GM19025 (cell line): ENCODE results near the gene FPR1.
"Not testable (repeated sequence)": the region's sequence is repeated elsewhere in the genome, so short reads cannot be mapped to it uniquely, and the experiment has no call there.

Experiments used
- ATAC-seq: cut with Tn5 transposase; IDR thresholded peaks from one replicate; pipeline ENCODE4 v1.9.1; 2021; ENCODE audit warnings: mild to moderate bottlenecking, low read depth, moderate library complexity; ENCODE audit not compliant: unreplicated experiment

FPR1 gene

GRCh38 chr19:51739466-51740213 is 12.0 kb downstream of the FPR1 start:
- ATAC-seq = no peak

DNA sequence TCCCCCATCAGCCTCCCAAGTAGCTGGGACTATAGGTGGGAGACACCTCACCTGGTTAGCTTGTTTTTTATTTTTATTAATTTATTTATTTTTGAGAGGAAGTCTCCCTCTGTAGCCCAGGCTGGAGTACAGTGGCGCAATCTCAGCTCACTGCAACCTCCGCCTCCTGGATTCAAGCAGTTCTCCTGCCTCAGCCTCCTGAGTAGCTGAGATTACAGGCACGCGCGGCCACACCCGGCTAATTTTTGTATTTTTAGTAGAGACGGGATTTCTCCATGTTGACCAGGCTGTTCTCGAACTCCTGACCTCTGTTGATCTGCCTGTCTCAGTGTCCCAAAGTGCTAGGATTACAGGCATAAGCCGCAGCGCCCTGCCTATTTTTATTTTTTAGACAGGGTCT is 13.2 kb downstream of the FPR1 start:
- not testable (repeated sequence) for ATAC-seq

GRCh38 chr19:51737924-51738323 is 13.8 kb downstream of the FPR1 start:
- no peak for ATAC-seq

DNA sequence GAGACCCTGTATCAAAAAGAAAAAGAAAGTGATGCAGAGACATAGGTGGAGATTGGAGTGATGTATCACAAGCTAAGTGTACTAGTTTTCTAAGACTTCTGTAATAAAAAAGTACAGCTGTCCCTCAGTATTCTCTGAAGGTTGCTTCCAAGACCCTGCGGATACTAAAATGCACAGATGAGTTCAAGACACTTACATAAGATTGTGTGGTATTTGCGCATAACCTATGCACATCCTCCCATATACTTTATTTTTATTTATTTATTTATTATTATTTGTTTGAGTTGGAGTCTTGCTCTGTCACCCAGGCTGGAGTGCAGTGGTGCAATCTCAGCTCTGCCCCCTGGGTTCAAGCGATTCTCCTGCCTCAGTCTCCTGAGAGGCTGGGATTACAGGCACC is 14.3 kb downstream of the FPR1 start:
- no peak for ATAC-seq

- ATAC-seq = no peak
These were observed 15.8 kb downstream of the FPR1 start for GRCh38 chr19:51735759-51736449.

GRCh38 chr19:51733742-51734522 is 17.7 kb downstream of the FPR1 start:
- no peak for ATAC-seq

GRCh38 chr19:51729781-51730180 is 21.9 kb downstream of the FPR1 start:
- ATAC-seq = no peak

- ATAC-seq = no peak
These were observed 24.3 kb downstream of the FPR1 start for GRCh38 chr19:51727349-51727880.

GRCh38 chr19:51726049-51726448 is 25.6 kb downstream of the FPR1 start:
- no peak for ATAC-seq

DNA sequence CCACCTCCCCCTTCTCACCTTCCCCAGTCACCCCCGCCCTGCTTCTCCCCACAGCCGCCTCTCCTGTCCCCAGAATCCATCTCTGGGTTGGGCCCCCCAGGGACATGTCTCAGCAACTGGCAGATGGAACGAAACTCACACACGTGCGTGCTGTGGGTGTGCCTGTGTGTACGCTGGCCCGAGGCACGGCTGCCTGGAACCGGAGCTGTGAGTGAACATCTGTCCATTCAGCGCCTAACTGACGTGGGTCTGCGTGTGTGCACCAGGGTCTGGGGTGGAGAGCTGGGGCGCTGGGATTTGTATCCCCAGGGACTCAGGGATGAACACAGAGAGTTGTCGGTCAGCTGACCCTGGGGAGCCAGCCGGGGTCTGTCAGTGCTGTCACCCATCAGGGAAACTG is 27.1 kb downstream of the FPR1 start:
- ATAC-seq = no peak

GRCh38 chr19:51722492-51722891 is 29.2 kb downstream of the FPR1 start:
- ATAC-seq = no peak

DNA sequence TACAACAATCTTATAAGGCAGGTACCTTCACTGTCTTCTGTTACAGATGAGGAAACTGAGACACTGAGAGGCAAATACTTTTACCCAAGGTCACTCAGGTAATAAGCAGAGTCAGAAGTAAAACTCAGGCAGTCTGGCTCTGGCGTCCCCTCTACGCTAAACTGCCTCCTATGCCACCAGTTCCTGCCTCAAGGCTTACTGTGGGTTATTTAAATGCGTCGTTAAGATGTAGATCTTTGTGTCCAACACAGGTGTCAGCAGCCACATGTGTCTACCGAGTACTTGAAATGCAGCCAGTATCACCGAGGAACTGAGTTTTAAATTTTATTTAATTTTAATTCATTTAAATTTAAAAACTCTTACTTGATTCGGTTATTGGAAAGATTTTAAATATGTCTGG is 29.8 kb downstream of the FPR1 start:
- ATAC-seq = no peak

GRCh38 chr19:51719251-51719988 is 32.3 kb downstream of the FPR1 start:
- ATAC-seq = no peak

- ATAC-seq = no peak
These were observed 34.8 kb downstream of the FPR1 start for GRCh38 chr19:51716925-51717324.

GRCh38 chr19:51715850-51716249 is 35.8 kb downstream of the FPR1 start:
- ATAC-seq = no peak

DNA sequence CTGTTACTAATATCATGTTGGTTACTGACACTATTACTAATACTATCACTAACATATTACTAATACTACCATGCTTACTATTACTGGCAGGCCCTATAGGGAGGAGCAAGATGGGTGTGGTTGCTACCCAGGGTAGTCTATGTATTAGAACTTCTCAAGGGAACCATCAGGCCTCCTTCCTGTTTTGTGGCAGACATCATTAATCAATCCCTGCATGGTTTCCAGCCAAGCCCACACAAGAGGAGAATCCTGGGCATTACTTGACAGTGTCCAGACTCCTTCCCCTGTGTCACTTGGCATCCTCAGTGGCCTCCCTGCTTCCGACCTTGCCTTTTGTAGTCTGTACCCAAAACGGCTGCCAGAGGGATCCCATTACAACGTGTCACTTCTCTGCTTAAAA is 36.8 kb downstream of the FPR1 start:
- no peak for ATAC-seq

DNA sequence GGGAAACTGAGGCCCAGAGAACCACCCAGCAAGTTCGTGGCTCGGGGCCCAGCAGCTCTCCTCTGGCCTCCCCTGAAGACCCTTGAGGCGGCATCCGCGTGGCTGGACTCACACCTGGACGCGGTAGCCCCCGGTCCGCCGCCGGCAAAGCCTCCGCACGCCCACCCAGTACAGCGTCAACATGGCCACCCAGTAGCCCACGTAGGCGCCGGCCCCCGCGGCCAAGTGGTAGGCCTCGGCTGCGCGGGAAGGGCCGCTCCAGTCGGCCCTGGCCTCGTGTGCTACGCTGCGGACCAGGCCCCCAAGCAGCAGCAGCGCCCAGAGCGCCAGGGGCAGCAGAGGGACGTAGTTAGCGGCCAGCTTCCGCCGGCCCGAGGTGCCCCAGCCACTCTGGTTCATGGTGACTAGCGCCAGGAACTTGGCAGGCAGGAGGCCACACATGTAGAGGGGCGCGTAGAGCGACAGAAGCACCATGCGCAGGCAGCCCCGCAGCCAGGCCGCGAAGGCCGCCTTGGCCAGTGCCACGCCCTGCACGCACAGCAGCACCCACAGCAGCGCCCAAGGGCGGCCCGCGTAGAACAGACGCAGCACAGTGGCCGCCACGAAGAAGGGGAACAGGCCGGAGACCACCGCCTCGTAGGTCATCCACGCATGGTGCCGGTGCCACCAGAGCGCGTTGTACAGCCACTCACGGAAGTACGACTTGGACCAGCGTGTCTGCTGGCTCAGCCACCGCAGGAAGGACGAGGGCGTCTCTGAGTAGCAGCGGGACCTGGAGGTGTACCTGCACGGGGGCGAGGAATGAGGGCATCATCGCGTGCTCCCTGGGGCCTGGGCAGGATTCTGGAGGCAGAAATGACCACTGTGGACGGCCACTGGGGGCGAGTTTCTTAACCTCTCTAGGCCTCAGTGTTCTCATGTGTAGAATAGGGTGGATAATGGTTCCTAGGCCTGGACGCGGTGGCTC is 38.1 kb downstream of the FPR1 start:
- ATAC-seq = no peak

GRCh38 chr19:51712461-51713081 is 39.1 kb downstream of the FPR1 start:
- no peak for ATAC-seq

DNA sequence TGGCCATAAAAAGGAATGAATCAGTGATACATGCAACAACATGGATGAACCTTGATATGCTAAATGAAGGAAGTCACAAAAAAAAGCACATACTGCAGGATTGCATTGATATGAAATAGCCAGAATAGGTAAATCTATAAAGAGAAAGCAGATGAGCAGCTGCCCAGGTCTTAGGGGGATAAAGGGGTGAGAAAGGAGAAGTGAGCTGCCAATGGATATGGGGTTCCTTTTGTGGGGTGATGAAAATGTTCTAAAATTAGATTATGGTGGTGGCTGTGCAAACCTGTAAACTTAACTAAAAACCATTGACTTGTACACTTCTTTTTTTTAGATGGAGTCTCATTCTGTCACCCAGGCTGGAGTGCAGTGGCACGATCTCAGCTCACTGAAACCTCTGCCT is 40.0 kb downstream of the FPR1 start:
- ATAC-seq = no peak
